SU-DHL-6 (cell line): ENCODE measurements around the gene DOK6.

Source experiments
- EZH2phosphoT487 ChIP-seq: fragments of 200-600 bp; sonication (generic), shearing (Covaris generic); conservative IDR thresholded peaks from 2 replicates; pipeline ENCODE4 v1.6.1; 2018; ENCODE audit warnings: mild to moderate bottlenecking, antibody characterized with exemption, low read length, moderate library complexity, mixed read lengths
- TF ChIP-seq, protein P1 (sequence below): fragments of 200-600 bp; sonication (generic); IDR thresholded peaks from one replicate; pipeline ENCODE4 v1.5.1; 2017; ENCODE audit warnings: antibody characterized with exemption, mild to moderate bottlenecking, low read length, moderate library complexity; ENCODE audit not compliant: insufficient read depth, poor library complexity, severe bottlenecking

- TF ChIP-seq, protein P1, sequence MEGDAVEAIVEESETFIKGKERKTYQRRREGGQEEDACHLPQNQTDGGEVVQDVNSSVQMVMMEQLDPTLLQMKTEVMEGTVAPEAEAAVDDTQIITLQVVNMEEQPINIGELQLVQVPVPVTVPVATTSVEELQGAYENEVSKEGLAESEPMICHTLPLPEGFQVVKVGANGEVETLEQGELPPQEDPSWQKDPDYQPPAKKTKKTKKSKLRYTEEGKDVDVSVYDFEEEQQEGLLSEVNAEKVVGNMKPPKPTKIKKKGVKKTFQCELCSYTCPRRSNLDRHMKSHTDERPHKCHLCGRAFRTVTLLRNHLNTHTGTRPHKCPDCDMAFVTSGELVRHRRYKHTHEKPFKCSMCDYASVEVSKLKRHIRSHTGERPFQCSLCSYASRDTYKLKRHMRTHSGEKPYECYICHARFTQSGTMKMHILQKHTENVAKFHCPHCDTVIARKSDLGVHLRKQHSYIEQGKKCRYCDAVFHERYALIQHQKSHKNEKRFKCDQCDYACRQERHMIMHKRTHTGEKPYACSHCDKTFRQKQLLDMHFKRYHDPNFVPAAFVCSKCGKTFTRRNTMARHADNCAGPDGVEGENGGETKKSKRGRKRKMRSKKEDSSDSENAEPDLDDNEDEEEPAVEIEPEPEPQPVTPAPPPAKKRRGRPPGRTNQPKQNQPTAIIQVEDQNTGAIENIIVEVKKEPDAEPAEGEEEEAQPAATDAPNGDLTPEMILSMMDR = no peak
- no peak for TF ChIP-seq EZH2phosphoT487
Measured at GRCh38 chr18:69752737-69753380, 352.2 kb downstream of the DOK6 start.
